NCI-H146 treated with DMSO at 0.1 percent for 48 hours (cell line): Measurements from ENCODE around the gene SHROOM2.
"Not testable (repeated sequence)": the region's sequence is repeated elsewhere in the genome, so short reads cannot be mapped to it uniquely, and the experiment has no call there.

Experiments used
- DNase-seq: peaks from one replicate; lab custom pipeline; 2025; ENCODE audit not compliant: unreplicated experiment; lab: John Stamatoyannopoulos, UW

Gene SHROOM2

GRCh38 chrX:9829308-9830267 lies 43.4 kb downstream of the SHROOM2 start:
- DNase-seq = no peak

GRCh38 chrX:9832811-9833210 lies 46.6 kb downstream of the SHROOM2 start:
- no peak for DNase-seq

- DNase-seq = no peak
Observed at GRCh38 chrX:9835585-9836210, 49.5 kb downstream of the SHROOM2 start.

- DNase-seq = no peak
Observed at GRCh38 chrX:9842541-9842940, 56.3 kb downstream of the SHROOM2 start.

GRCh38 chrX:9844936-9845577 lies 58.8 kb downstream of the SHROOM2 start:
- DNase-seq = no peak

GRCh38 chrX:9845578-9845952 lies 59.3 kb downstream of the SHROOM2 start:
- DNase-seq = no peak

GRCh38 chrX:9846631-9847030 lies 60.4 kb downstream of the SHROOM2 start:
- no peak for DNase-seq

GRCh38 chrX:9847071-9847470 lies 60.8 kb downstream of the SHROOM2 start:
- DNase-seq = no peak

- DNase-seq = peak; percentile 53
Observed at GRCh38 chrX:9848718-9849479, 62.7 kb downstream of the SHROOM2 start.

GRCh38 chrX:9851890-9852289 lies 65.7 kb downstream of the SHROOM2 start:
- DNase-seq = no peak

- DNase-seq = no peak
Observed at GRCh38 chrX:9853307-9853706, 67.1 kb downstream of the SHROOM2 start.

GRCh38 chrX:9855561-9856283 lies 69.5 kb downstream of the SHROOM2 start:
- no peak for DNase-seq

GRCh38 chrX:9856588-9856987 lies 70.4 kb downstream of the SHROOM2 start:
- DNase-seq = no peak

GRCh38 chrX:9857575-9858474 lies 71.6 kb downstream of the SHROOM2 start:
- DNase-seq = no peak

GRCh38 chrX:9858684-9859083 lies 72.5 kb downstream of the SHROOM2 start:
- DNase-seq = not testable (repeated sequence)

- DNase-seq = no peak
Observed at GRCh38 chrX:9859711-9860555, 73.7 kb downstream of the SHROOM2 start.

GRCh38 chrX:9860826-9861225 lies 74.6 kb downstream of the SHROOM2 start:
- no peak for DNase-seq

- no peak for DNase-seq
Observed at GRCh38 chrX:9861711-9862110, 75.5 kb downstream of the SHROOM2 start.

- no peak for DNase-seq
Observed at GRCh38 chrX:9862525-9862924, 76.3 kb downstream of the SHROOM2 start.
